Endothelial cell of umbilical vein (primary cell): ENCODE results near the gene MBNL2. TPM values are rescaled to one million over a fixed set of nuclear protein-coding genes. Genes with fewer than 3 reads are reported as not detected.

Experiments
- BruUV-seq: library from RNA; stranded (reverse); fragments of 400-500 nt; replicated peaks from 2 replicates; lab custom pipeline; 2021; lab: Mats Ljungman, UMichigan
- CTCF ChIA-PET: fragments of 300-600, 350-600 bp; sonication (Branson Sonifier 250); formaldehyde crosslinking; loops from one replicate; lab custom pipeline; 2021; ENCODE audit warnings: antibody characterized with exemption, inconsistent platforms; lab: Charles Lee
- POLR2A ChIA-PET: fragments of 300-600, 350-600 bp; sonication (Branson Sonifier 250); formaldehyde crosslinking; loops from one replicate; lab custom pipeline; 2021; ENCODE audit warnings: antibody characterized with exemption, inconsistent platforms; lab: Charles Lee
- DNase-seq: peaks from one replicate; pipeline ENCODE4 v3.0.0-alpha.2; 2011; ENCODE audit warnings: low read depth, low spot score
- FAIRE-seq: peaks from 2 replicates; lab custom pipeline; 2011; peaks lifted over from hg19 to GRCh38; lab: Jason Lieb, UNC
- H2AFZ ChIP-seq: 2 replicates; pipeline ENCODE4 v1.6.0; 2012; ENCODE audit warnings: low read depth, low read length, control low read depth, inconsistent platforms
- H3K27ac ChIP-seq: 2 replicates; pipeline ENCODE4 v1.5.1; 2011; ENCODE audit warnings: low read depth, mild to moderate bottlenecking, control low read depth, low read length, moderate library complexity; ENCODE audit not compliant: insufficient read depth
- H3K27me3 ChIP-seq, 2 experiments: 2 replicates each; pipeline versions ENCODE4 v1.6.0 to v1.6.1; 2011; ENCODE audit warnings: low read length in 2 of 2, mixed read lengths in 1 of 2; ENCODE audit not compliant: control insufficient read depth in 2 of 2, insufficient read depth in 2 of 2
- H3K36me3 ChIP-seq, 2 experiments: 2 replicates in 1 of 2; 3 replicates in 1 of 2; pipeline ENCODE4 v1.5.1; 2011; ENCODE audit warnings: low read length in 2 of 2, mild to moderate bottlenecking in 1 of 2, moderate library complexity in 1 of 2; ENCODE audit not compliant: control insufficient read depth in 2 of 2, insufficient read depth in 2 of 2; ENCODE audit errors: extremely low read depth in 1 of 2
- H3K4me1 ChIP-seq: 3 replicates; pipeline ENCODE4 v1.5.1; 2011; ENCODE audit warnings: mild to moderate bottlenecking, low read length; ENCODE audit not compliant: control insufficient read depth, insufficient read depth; ENCODE audit errors: extremely low read depth
- H3K4me2 ChIP-seq: 2 replicates; pipeline ENCODE4 v1.6.1; 2011; ENCODE audit warnings: low read length, control low read depth, mixed read lengths; ENCODE audit not compliant: insufficient read depth
- H3K4me3 ChIP-seq, 3 experiments: fragments of 200-600 bp in 1 of 3; sonication (generic), shearing (Covaris generic) in 1 of 3; replicated peaks in 1 of 3; 2 replicates each; pipeline ENCODE4 v1.5.1; 2011 to 2016; ENCODE audit warnings: control low read depth in 3 of 3, low read length in 3 of 3, mild to moderate bottlenecking in 2 of 3, inconsistent platforms in 1 of 3, low read depth in 1 of 3, moderate library complexity in 1 of 3; ENCODE audit not compliant: insufficient read depth in 1 of 3
- H3K79me2 ChIP-seq: 2 replicates; pipeline ENCODE4 v1.6.0; 2012; ENCODE audit warnings: low read length, inconsistent platforms; ENCODE audit not compliant: control insufficient read depth, insufficient read depth
- H3K9ac ChIP-seq: replicated peaks from 2 replicates; pipeline ENCODE3; 2011; ENCODE audit warnings: low read length, control low read depth; ENCODE audit not compliant: insufficient read depth; ENCODE audit errors: extremely low read depth
- H3K9me1 ChIP-seq: replicated peaks from 3 replicates; pipeline ENCODE4 v1.6.0; 2011; ENCODE audit warnings: mild to moderate bottlenecking, low read length; ENCODE audit not compliant: control insufficient read depth, insufficient read depth; ENCODE audit errors: extremely low read depth
- H3K9me3 ChIP-seq: replicated peaks from 2 replicates; pipeline ENCODE4 v1.5.1; 2012; ENCODE audit warnings: low read length, inconsistent platforms; ENCODE audit not compliant: control insufficient read depth, insufficient read depth
- H4K20me1 ChIP-seq: replicated peaks from 2 replicates; pipeline ENCODE3; 2011; ENCODE audit warnings: mild to moderate bottlenecking, low read length; ENCODE audit not compliant: control insufficient read depth, insufficient read depth; ENCODE audit errors: extremely low read depth
- CTCF ChIP-seq, 2 donors: IDR thresholded peaks; 1 replicate in 1 of 2; 2 replicates in 1 of 2; pipeline ENCODE4 v1.5.1; 2011; ENCODE audit warnings: low read length in 2 of 2, mild to moderate bottlenecking in 2 of 2, moderate library complexity in 2 of 2, control low read depth in 1 of 2, inconsistent platforms in 1 of 2, low read depth in 1 of 2; ENCODE audit not compliant: insufficient read depth in 1 of 2; ENCODE audit errors: extremely low read depth in 1 of 2
- EZH2 ChIP-seq: IDR thresholded peaks from 2 replicates; pipeline ENCODE4 v1.6.1; 2012; ENCODE audit warnings: borderline replicate concordance, low read depth, mild to moderate bottlenecking, moderate library complexity, low read length, inconsistent platforms; ENCODE audit not compliant: severe bottlenecking
- FOS ChIP-seq: IDR thresholded peaks from 2 replicates; pipeline ENCODE4 v1.6.1; 2011; ENCODE audit warnings: mild to moderate bottlenecking, low read length, moderate library complexity, borderline replicate concordance; ENCODE audit not compliant: insufficient read depth
- GATA2 ChIP-seq: IDR thresholded peaks from 2 replicates; pipeline ENCODE4 v1.7.0; 2011; ENCODE audit warnings: low read depth, mild to moderate bottlenecking, moderate library complexity, mixed read lengths, low read length; ENCODE audit not compliant: insufficient read length, insufficient read depth
- JUN ChIP-seq: IDR thresholded peaks from 2 replicates; pipeline ENCODE4 v1.6.1; 2011; ENCODE audit warnings: borderline replicate concordance, low read depth; ENCODE audit not compliant: insufficient read length, insufficient read depth
- MAX ChIP-seq: IDR thresholded peaks from 2 replicates; pipeline ENCODE4 v1.6.1; 2011; ENCODE audit not compliant: insufficient read depth, insufficient read length
- MYC ChIP-seq: IDR thresholded peaks from one replicate; pipeline ENCODE4 v1.6.1; 2011; ENCODE audit warnings: mild to moderate bottlenecking, low read depth, low read length
- POLR2A ChIP-seq: IDR thresholded peaks from 2 replicates; pipeline ENCODE4 v1.6.1; 2012; ENCODE audit warnings: low read depth, mild to moderate bottlenecking, control low read depth, low read length
- POLR2AphosphoS5 ChIP-seq: IDR thresholded peaks from 2 replicates; pipeline ENCODE4 v1.6.1; 2012; ENCODE audit warnings: low read depth, mild to moderate bottlenecking, control low read depth, low read length, moderate library complexity; ENCODE audit not compliant: insufficient read depth
- dilution Hi-C: fragments of 300-500 bp; cut with MboI; formaldehyde crosslinking; loops from one replicate; pipeline ENCODE4 v1.15.0; 2019; ENCODE audit warnings: low sequenced_read_pairs; ENCODE audit not compliant: extremely low pct_ligation_motif_present
- intact Hi-C: fragments of 100-400 bp; cut with micrococcal nuclease; formaldehyde crosslinking; loops from one replicate; pipeline ENCODE4 v1.10.0; 2022
- polyA plus RNA-seq, 4 experiments: library from polyadenylated mRNA; depleted of rRNA in 3 of 4; stranded (reverse) in 3 of 4; unstranded in 1 of 4; fragments of >200 nt; gene quantifications; 2 replicates each; pipeline versions ENCODE4 v1.2.1 to v1.2.3, GENCODE V29; 2011 to 2012; ENCODE audit warnings: missing spikeins in 1 of 4
- total RNA-seq: library from RNA; stranded (reverse); gene quantifications from 2 replicates; pipeline ENCODE4 v1.2.3, GENCODE V29; 2021

The MBNL2 gene
- total and polyA plus RNA-seq, 2 donors (not counting 3 experiments of a cell fraction or from before 2014, with no cell fraction given), result 32.9 to 76.5 TPM

- H3K9ac ChIP-seq, result no peak overlapping the region
- no peak overlapping the region for H2AFZ ChIP-seq
- BruUV-seq, result no TSS peak
- H3K27ac ChIP-seq, result no peak overlapping the region
- FAIRE-seq (no peak), DNase-seq (no peak)
- peaks cover 6% of the 10 kb centered on the region for H3K4me1 ChIP-seq
- H3K27me3 ChIP-seq, result no peaks in the 10 kb centered on the region
- no peak for TF ChIP-seq POLR2A
- no peak for TF ChIP-seq POLR2AphosphoS5
- TF ChIP-seq FOS, result no peak
- no peak for TF ChIP-seq EZH2
- TF ChIP-seq JUN, result no peak
- no peak for TF ChIP-seq CTCF (IDR thresholded peaks at IDR 0.05; ENCODE audit: extremely low read depth in 1 of 2, insufficient read depth in 1 of 2, low read depth in 1 of 2, low read length in 2 of 2)
- no peak for TF ChIP-seq MYC
- no peak for TF ChIP-seq MAX
- no peak for TF ChIP-seq GATA2
- H3K36me3 ChIP-seq, result peaks cover 22 to 23% of the 10 kb centered on the region in 2 experiments
- H3K79me2 ChIP-seq, result peaks cover 2% of the 10 kb centered on the region
- dilution Hi-C loops, result no loop called here
- no peaks in the 10 kb centered on the region for H3K9me3 ChIP-seq
- H3K4me3 ChIP-seq, result no peak overlapping the region
- H4K20me1 ChIP-seq, result no peaks in the 10 kb centered on the region
- no peak overlapping the region for H3K4me2 ChIP-seq
- CTCF ChIA-PET, result no interaction called here
- POLR2A ChIA-PET, result no interaction called here
- intact Hi-C loops, result no loop called here
- no peaks in the 10 kb centered on the region for H3K9me1 ChIP-seq
Measured at GRCh38 chr13:97372936-97373335, 150.8 kb downstream of the MBNL2 start.
